Ovary (tissue), 3 donors: ENCODE results near the gene STK38L.

Experiments used
- CTCF ChIP-seq, 3 donors: fragments of 450-650 bp in 2 of 3; fragments of 200-600 bp in 1 of 3; IDR thresholded peaks; one replicate each; pipeline versions ENCODE4 v1.5.1 to v1.8.0; 2016 to 2022; ENCODE audit warnings: antibody characterized with exemption in 3 of 3, mild to moderate bottlenecking in 1 of 3
- EP300 ChIP-seq: sonication (generic); formaldehyde crosslinking; IDR thresholded peaks from one replicate; pipeline ENCODE4 v1.6.1; 2017; ENCODE audit warnings: antibody characterized with exemption
- donor health status: DM: no; HTN: no; CAD: no.

GRCh38 chr12:27210187-27210586 is 33.9 kb upstream of the STK38L start:
- TF ChIP-seq CTCF (IDR thresholded peaks at IDR 0.05), result no peak
- TF ChIP-seq EP300, result no peak
